Activated T-cell treated with anti-CD3 and anti-CD28 coated beads for 4 hours (primary cell): ENCODE results near the gene ARL15.

Experiments
- DNase-seq: peaks from one replicate; pipeline ENCODE4 v3.0.0-alpha.2; 2020

ARL15 gene

DNA sequence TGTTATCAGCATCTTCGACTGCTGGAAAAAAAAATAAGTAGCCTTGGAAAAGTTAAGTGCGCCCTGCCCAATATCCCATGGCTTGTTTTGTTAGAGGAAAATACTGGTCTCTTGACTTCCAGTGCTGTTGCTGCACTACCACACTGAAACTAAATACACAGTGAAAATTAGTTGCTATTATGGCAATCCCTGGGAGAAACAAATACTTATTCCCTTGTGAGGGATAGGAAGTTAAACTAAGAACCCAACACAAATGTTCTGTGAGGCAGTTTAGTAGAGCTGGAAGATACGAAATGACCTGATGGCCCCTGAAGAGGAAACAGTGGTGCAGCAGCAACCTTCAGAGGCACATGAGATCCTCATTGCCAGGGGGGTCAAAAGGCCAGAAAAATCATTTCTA is 164.0 kb downstream of the ARL15 start:
- DNase-seq: no peak

DNA sequence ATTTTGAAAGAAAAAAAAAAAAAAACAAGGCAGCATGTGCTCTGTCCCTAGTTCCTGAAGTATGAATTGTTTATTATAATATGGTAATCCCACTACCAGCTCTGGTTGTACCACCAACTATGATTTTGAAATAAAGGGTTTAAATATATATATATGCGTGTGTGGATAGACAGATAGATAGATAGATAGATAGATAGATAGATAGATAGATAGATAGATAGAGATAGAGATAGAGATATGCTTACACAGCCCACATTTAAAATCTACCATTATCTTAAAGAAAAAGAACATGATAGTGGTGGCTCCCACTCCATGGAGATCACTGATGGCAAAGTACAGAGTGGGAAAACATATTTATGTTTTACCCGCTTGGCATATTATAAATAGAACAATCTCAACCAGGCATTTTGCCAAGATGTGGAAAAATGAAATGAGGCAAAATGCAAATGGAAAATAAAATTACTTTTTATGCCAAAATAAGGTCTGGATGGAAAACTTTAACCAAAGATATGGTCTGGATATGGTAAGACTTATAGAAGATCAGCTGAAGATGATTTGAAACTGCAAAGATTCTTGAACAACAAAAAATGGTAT is 170.0 kb downstream of the ARL15 start:
- no peak for DNase-seq

DNA sequence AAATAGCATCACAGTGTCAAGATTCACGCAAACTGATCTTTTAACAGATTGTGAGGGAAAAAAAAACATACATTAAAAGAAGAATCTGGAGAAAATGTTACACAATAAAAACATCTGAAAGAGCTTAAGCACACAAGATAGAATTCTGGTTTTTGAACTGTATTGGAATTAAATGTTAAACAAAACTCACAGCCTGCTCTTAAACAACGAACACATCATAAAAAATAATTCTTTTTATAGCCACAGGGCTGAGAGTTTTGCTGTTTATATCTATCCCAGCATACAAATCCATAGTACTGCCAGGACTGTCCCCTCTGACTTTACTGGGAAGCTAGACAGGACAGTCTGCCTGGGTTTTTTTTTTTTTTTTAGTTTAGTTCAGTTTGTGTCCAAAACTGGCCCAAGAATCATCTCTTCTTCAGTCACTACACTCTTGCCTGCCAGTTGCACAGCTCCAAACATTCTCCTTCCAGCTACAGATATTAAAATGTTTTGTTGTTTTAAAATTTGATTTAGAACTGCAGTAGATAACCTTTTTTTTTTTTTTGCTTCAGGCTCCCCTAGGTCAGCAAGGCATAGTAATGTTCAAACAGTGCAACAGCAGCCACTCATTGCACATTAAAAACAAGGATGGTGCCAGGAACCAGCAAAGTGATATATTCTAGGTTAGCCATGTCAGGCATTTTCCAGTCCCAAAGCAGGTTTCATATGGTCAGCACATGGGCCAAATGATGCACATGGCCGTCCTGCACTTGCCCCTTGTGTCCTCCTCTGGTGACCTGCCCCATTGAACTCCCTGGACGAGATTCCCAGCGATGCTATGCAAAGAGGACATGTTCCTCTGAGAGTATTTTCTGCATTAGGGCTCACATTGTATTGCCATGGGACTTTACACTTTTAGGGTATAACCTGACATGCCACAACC is 173.6 kb downstream of the ARL15 start:
- DNase-seq: no peak

DNA sequence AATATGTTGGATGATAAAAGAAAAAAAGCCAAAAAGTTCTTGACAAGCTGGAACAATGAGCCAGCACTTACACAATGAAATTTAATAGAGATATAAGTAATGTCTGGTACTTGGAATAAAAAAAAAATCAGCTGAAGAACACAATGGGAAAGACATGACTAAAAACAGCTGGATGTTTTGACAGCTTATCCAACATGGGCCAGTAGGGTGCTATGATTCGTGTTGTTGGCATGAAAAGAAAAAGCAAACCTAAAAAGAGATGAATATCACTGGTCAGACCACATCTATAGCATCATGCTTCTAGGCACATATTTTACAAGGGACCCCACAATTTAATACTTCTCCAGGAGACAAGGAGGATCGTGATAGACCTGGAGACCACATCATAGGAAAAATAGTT is 175.3 kb downstream of the ARL15 start:
- DNase-seq: no peak

DNA sequence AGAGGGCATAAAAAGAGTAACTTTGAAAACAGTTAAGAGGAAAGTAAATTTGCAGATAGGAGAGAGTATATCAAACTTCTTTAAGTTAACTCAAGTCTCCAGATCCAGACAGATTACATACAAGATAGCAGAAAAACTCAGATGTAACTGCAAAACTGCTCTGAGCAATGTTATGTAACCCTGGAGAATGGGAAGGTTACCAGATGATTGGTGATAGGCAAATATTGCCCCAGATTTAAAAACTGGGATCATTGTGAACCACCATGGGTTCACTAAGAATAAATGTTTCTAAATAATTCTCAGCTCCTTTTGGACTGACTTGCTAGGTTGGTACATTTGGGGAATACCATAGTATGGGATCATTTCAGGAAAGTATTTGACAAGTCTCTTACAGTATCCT is 176.5 kb downstream of the ARL15 start:
- no peak for DNase-seq

DNA sequence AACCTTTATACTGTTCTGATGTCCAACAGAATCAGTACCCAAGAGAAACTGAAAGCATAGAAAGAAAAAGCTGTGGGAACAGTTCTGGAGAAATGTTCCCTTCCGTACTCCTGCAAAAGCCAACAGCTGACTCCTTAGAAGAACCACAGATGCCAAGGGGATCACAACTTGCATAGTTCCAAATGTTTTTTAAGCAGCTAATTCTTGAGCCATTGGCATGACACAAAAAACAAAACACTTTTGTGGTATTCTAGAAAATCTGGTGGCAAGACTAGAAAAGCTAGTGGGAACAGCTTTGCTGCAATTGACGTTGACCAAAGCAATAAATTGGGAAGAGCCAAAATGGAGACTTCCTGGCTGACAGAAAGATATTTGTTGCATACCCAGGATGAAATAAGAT is 189.9 kb downstream of the ARL15 start:
- DNase-seq: no peak

DNA sequence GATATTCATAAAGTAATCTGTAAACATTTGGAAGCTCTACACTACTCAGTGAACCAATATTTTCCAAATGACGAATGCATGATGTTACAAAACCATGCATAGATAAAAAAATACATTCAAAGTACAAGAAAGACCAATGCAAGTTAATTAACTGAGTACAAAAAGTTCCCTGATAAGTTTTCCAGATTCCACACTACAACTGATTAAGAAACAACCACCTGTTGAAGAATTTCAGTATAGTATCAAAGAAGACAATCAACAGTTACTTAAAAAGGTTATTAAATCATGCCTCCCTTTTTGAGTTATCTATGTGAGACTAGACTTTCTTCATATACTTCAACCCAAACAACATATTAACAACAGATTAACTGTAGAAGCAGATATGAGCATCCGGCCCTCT is 192.4 kb downstream of the ARL15 start:
- no peak for DNase-seq

DNA sequence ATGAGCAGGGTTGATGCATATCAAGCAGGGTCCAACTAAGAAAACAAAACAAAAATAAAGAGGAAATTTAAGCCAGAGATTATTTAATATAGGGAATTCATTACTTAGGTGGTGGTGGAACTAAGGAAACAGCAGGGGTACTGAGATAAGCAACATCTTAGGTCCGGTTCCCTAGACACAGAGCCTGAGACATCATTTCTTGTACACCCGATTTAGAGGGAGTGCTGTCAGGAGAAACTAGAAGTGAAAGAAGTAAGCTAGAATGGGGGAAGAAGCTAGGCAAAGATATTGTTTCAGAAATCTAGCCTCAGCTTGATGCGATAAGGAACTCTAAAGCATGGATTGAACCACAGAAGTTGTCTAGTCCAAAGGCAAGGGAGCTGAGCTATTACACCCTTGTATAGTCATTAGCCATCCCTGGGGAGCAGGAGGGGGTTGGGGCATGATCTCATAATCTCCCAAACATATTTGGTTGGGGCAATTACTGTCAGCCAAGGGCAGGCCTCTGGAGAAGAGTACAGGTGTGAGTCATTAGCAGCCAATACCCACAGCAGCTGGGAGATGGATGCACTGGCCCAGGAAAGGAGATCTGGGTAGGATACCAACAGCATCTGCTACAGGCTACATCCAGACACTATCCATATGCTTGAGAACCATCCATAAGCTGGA is 194.5 kb downstream of the ARL15 start:
- no peak for DNase-seq

DNA sequence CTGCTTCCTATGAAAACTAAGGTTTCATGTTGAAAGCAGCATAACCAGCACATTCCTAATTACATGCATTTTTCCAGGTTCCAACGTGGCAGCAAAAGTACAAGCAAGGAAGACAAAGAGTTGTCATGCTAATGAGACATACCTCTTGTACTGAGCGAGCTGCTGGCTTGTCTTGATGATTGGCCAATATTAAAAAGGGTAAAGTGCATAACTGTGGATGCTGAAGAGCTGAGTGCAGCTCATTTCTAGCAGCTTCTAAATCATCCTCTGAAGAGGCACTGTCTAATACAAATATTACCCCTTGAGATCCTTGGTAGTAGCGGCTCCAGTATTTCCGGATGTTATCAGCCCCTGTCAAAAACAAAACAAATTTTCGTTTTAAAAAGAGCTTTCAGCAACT is 197.3 kb downstream of the ARL15 start:
- DNase-seq: no peak

DNA sequence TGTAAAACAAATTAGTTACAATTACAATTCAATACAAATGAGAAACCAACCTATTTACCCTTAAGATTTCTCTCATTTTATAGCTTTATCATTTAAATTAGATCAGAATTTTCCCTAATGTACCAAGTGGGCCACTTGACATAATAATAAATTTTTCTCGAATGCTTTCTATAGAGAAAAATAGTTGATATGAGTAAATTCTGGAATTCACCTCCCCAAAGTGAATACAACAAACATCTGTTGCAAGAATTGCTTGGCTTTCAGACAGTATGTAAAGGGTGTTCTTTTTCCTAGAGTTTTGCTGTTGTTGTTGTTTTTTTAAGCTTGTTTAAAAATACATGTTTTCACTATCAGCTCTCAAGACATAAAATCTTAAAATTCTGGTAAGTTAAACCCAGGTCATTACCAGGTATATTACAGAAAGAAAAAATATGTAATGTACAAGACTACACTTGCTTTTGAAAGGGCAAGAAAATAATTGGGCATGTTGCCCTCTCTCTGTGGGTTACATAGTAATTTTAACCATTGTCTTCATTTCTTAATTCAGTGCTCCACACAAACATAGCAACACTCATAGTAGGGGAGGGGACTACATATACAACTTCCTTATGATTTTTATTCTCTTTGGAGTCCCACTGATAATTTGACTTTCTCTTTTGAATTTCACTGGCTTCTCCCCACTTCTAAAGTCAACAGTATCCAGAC is 200.6 kb downstream of the ARL15 start:
- no peak for DNase-seq

DNA sequence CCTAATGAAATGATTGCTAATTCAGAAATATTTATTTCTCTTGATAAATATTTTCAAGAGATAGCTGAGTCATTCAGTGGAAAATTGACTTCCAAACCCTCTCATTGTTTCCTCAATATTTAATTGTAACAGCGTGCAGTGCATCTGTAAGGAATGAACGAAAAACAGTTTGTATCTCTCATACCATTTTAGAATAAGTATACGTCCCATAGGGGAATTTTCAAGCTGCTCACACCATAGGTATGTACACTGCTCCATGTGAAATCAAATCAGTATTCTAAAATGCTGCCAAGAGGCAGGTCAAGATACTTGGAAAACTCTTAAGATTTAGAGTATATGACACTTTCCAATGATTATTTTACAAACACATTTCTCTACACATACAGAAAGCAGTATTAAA is 202.2 kb downstream of the ARL15 start:
- no peak for DNase-seq

DNA sequence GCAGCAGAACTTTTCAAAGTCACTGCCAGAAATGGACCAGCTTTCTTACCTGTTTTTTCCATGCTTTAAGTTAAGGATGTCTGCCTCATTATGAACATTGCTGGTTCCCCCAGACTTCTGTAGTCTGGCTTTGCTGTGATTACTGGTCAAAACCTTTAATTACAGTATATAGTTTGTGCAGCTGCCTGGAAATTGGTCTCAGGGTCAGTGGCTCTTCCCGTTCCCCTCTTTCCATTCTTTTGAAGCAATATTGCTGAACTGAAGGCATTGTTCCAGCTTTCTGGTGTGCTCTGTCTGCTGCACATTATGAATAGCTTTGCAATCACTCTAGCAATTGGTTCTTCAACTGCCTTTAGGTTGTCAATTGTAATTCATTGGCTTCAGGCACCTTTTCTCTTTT is 206.5 kb downstream of the ARL15 start:
- no peak for DNase-seq

DNA sequence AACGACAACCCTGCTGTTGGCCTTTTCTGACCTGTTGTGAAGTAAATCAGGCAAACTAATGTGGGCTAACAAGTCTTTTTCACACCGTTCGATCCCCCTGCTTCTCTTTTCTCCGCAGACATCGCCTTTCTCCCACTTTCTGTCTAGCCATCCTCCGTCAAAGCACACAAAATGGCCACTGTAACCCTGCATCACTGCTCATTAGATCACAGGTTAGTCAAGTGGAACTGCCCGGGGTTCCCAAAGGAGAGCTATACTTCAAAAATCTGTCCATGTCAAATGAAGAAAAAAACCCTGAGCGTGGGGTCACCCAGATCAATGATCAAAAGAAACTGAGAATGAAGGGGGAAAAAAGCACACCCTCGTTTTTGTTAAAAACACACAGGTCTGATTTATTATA is 212.1 kb downstream of the ARL15 start:
- no peak for DNase-seq

DNA sequence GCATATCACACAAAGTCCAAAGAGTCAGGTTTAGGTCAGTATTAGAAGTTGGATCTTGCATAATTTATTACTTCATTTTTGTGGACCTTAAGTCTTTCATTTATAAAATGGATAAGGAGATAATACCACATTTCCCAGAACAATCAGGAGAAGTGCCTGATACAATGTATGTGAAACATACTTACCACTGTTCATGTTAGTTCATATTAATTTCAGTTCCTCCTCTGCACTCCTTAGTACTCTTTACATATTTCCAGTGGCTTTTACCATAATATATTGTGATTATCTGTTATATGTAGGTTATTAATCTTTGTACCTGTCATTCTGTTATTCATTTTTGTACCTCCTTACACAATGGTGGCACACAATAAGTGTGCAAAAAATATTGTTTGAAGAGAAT is 214.4 kb downstream of the ARL15 start:
- no peak for DNase-seq

DNA sequence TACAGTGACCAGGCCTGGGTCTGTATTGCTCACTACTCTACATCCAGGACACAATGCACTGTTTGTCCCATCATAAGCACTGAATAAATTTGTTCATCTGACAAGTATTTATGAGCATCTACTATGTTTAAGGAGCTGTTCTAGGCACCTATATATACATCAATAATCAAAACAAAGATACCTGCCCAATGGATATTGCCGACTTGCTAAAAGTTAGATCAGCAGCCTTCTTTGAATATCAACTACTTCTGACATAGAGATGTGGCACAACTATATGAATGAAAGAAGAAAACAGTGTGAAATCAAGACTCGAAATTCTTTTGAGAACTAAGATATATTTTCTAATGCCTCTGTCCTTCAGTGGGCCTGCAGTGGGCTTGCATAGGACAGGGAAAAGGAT is 215.7 kb downstream of the ARL15 start:
- DNase-seq: no peak

DNA sequence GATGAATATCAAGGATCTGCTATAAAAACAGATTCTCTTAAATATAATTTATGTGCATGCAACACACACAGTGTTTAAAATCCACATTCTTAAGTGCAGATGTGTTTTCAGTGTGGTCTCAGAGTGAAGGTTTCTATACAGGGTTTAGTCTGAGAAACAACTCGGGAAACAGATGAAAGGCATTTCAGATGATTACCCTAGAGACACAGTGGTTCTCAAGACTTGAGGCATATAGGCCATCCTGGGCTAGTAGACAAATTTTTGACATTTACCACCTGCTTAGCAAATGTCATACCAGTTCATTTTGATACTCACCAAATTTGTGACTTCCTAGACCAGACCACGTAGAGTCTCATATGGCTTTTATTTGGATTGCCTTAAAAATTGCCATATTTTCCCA is 216.5 kb downstream of the ARL15 start:
- no peak for DNase-seq

DNA sequence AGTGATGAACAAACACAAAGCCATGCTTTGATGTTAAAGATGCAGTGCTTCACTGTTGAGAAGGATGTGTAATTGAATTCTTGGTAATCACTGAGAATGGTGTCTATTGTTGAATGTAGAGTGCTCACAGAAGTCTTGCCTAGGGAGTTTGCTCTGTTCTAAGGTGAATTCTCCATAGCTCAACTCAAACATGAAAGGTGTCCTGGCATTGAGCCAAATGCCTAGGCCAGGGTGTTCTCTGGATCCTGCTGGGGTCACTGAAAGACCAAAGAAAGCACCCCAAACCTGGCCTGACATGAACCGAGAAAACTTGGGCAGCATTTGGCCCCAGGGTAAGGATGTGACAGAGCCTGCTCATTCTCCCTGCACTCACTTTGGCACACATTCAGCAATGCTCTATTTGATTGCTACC is 217.3 kb downstream of the ARL15 start:
- DNase-seq: no peak

DNA sequence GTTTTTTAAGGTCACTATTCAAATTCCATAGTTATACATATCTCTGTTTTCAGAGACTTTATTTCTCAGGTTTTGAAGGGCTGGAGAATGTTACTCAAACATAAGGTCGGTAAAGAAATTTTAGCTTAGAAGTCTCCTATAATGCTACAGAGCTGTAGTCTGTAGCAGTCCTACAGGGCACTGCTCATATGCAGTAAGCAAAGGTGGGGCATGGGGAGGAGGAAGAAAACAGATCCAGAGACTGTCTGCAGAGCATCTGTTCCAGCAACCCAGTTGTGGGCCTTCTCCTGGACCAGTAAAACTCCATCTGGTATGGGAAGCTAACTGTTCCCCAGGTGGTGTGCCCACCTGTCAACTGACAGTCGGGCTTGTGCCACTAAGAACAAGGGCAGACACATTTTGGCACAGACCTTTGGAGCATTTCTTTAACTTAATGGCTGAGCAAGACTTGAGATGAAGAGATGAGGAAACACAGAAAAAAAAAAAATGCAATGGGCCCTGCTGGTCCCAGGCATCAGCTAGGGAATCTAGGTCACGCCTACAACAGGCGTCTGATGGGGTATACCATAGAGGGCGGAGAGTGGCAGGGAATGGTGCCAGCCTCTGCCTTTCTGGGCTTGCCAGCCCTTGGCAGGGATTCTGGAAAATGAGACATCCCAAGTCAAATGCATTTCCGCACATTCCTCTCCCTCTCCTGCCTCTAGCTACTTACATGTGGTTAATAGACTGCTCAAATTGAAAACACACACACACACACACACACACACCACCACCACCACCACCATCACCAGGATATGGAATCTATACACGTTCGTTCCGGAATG is 218.9 kb downstream of the ARL15 start:
- DNase-seq: no peak

DNA sequence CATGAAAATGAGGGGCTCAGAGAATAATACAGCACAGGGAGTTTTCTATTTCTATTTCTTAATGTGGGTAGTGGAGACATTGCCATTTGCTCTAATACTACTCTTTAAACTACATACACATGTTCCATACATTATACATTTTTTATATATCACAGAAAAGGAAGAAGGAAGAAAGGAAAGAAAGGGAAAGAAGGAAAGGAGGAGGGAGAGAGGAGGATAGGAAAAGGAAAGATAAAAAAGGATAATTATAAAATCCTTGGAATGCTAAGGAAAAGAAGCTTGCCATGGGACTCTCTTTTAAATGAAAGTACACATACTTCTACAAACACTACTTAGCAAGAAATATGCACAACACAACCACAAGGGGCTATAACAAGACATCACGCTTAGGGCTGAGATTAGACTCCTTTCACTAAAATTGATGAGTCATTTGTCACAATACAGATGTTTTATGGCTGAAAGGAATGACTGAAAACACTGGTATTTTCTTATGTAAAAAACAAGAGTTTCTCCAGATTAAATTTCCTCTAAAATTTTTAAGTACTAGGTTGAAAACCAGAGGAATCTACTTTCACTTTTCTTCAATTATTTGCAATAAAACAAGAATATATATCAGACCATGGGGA is 219.8 kb downstream of the ARL15 start:
- DNase-seq: no peak

DNA sequence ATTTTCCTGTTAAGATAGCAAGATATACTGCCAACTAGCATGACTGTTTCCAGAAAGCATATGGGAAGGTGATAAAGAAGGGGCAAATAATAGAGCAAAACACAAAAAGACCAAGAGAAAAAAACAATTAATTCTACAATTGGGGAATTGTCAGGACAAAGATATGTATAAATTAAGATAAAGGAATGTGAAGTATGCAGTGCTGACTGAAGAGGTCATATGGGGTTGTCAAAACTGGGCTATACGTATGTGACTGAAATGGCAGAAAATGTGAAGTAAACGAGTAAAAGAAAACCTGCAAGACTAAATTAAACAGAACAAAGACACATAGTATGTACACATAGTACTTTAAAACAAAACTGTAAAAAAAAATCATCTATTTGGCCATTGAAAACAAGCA is 222.3 kb downstream of the ARL15 start:
- no peak for DNase-seq

DNA sequence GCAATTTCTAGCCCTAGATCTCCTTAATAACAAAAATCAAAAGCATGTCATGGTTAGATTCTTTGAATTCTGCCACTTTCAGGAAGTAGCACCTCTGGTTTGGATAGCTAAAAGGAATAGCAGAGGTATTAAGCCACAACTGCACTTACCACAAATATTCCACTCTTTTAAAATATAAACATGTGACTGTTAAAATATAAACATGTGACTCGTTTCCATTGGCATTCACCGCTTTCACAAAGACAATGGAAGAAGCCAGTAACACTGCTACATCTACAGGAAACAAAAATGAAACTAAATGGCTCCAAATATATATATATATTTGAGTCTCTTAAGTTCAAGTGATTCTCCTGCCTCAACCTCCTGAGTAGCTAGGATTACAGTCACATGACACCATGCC is 222.9 kb downstream of the ARL15 start:
- no peak for DNase-seq

DNA sequence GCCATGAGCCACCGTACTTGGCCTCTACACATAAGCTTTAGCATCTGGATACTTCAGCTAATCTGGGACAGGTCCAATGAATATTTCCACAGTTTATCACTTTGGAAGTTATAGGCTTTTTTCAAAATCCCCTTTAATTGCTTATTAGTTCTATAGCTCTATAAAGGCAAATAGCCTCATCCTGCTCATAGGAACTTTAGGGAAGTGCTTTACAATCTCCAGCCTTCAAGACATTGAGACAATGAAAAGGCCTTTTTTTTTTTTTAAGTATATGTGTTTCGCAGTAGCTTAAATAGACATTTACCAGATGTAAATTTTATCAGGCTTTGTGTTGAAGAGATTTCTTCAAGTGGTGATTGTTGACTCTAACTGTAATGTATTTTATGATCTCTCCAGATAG is 224.2 kb downstream of the ARL15 start:
- DNase-seq: no peak
